ENCODE results near the gene YWHAH. TPM values are rescaled to one million over a fixed set of nuclear protein-coding genes. Genes with fewer than 3 reads are reported as not detected.
A peak's percentile ranks its signal among the peaks of the same experiment; 100 is the strongest.

The YWHAH gene
- total and polyA plus RNA-seq, 9 of the 15 experiments (the other 6 are each of a cell fraction or from before 2014, with no cell fraction given), result 32.0 to 177 (median 114) TPM

DNA sequence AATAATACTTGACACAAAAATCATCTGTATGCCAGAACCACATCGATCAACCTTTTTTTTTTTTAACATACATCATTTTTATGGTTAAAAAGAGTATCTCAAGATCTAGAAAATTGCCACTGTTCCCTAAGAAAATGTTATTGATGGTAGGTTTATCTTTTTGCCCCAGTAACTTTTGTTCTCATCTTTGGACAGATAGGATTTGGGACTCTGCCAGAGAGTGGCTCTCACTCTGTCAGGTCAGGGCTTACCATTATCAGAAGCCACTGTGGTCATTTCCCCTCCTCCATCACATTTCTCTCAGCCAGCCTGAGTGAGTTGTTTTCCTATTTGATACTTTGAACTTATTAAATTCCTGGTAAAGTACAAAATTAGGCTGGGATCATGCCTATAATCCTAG is 47.9 kb upstream of the YWHAH start (continued):
- TF ChIP-seq, protein P1, sequence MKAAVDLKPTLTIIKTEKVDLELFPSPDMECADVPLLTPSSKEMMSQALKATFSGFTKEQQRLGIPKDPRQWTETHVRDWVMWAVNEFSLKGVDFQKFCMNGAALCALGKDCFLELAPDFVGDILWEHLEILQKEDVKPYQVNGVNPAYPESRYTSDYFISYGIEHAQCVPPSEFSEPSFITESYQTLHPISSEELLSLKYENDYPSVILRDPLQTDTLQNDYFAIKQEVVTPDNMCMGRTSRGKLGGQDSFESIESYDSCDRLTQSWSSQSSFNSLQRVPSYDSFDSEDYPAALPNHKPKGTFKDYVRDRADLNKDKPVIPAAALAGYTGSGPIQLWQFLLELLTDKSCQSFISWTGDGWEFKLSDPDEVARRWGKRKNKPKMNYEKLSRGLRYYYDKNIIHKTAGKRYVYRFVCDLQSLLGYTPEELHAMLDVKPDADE (conservative IDR thresholded peaks at IDR 0.05; ENCODE audit: control insufficient read depth, low read depth, low read length), result no peak
- TF ChIP-seq ZZZ3 (IDR thresholded peaks at IDR 0.05) (no peak), KAT2B (IDR thresholded peaks at IDR 0.05; ENCODE audit: low read depth, low read length) (no peak), CXXC5 (CRISPR knock-in tag; IDR thresholded peaks at IDR 0.05) (0 out of 2 replicates have a peak, but pooled peaks have one; percentile 19), PYGO2 (tag; IDR thresholded peaks at IDR 0.05) (no peak), ELF4 (CRISPR knock-in tag; IDR thresholded peaks at IDR 0.05) (no peak), STAT5B (CRISPR knock-in tag; IDR thresholded peaks at IDR 0.05) (no peak), CCAR2 (IDR thresholded peaks at IDR 0.05; ENCODE audit: low read depth, low read length) (no peak), NR3C1 (CRISPR knock-in tag; IDR thresholded peaks at IDR 0.05) (no peak), ZNF586 (CRISPR knock-in tag; conservative IDR thresholded peaks at IDR 0.05) (no peak), RHOXF2B (CRISPR knock-in tag; conservative IDR thresholded peaks at IDR 0.05) (no peak), IRF2 (CRISPR knock-in tag; IDR thresholded peaks at IDR 0.05) (no peak), ZNF778 (CRISPR knock-in tag; IDR thresholded peaks at IDR 0.05) (no peak), GTF2A2 (tag; IDR thresholded peaks at IDR 0.05) (no peak)
- TF ChIP-seq, protein P2, sequence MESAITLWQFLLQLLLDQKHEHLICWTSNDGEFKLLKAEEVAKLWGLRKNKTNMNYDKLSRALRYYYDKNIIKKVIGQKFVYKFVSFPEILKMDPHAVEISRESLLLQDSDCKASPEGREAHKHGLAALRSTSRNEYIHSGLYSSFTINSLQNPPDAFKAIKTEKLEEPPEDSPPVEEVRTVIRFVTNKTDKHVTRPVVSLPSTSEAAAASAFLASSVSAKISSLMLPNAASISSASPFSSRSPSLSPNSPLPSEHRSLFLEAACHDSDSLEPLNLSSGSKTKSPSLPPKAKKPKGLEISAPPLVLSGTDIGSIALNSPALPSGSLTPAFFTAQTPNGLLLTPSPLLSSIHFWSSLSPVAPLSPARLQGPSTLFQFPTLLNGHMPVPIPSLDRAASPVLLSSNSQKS (CRISPR knock-in tag; IDR thresholded peaks at IDR 0.05), result no peak
- TF ChIP-seq, protein P3, sequence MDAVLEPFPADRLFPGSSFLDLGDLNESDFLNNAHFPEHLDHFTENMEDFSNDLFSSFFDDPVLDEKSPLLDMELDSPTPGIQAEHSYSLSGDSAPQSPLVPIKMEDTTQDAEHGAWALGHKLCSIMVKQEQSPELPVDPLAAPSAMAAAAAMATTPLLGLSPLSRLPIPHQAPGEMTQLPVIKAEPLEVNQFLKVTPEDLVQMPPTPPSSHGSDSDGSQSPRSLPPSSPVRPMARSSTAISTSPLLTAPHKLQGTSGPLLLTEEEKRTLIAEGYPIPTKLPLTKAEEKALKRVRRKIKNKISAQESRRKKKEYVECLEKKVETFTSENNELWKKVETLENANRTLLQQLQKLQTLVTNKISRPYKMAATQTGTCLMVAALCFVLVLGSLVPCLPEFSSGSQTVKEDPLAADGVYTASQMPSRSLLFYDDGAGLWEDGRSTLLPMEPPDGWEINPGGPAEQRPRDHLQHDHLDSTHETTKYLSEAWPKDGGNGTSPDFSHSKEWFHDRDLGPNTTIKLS (IDR thresholded peaks at IDR 0.05; ENCODE audit: borderline replicate concordance, low read depth), result no peak
- TF ChIP-seq, protein P4, sequence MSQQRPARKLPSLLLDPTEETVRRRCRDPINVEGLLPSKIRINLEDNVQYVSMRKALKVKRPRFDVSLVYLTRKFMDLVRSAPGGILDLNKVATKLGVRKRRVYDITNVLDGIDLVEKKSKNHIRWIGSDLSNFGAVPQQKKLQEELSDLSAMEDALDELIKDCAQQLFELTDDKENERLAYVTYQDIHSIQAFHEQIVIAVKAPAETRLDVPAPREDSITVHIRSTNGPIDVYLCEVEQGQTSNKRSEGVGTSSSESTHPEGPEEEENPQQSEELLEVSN (IDR thresholded peaks at IDR 0.05; ENCODE audit: borderline replicate concordance in 1 of 2, extremely low read depth in 1 of 2, insufficient read depth in 1 of 2, insufficient read length in 1 of 2, low read depth in 1 of 2, low read length in 1 of 2, poor library complexity in 1 of 2, severe bottlenecking in 1 of 2), result no peak
- TF ChIP-seq, protein P5, sequence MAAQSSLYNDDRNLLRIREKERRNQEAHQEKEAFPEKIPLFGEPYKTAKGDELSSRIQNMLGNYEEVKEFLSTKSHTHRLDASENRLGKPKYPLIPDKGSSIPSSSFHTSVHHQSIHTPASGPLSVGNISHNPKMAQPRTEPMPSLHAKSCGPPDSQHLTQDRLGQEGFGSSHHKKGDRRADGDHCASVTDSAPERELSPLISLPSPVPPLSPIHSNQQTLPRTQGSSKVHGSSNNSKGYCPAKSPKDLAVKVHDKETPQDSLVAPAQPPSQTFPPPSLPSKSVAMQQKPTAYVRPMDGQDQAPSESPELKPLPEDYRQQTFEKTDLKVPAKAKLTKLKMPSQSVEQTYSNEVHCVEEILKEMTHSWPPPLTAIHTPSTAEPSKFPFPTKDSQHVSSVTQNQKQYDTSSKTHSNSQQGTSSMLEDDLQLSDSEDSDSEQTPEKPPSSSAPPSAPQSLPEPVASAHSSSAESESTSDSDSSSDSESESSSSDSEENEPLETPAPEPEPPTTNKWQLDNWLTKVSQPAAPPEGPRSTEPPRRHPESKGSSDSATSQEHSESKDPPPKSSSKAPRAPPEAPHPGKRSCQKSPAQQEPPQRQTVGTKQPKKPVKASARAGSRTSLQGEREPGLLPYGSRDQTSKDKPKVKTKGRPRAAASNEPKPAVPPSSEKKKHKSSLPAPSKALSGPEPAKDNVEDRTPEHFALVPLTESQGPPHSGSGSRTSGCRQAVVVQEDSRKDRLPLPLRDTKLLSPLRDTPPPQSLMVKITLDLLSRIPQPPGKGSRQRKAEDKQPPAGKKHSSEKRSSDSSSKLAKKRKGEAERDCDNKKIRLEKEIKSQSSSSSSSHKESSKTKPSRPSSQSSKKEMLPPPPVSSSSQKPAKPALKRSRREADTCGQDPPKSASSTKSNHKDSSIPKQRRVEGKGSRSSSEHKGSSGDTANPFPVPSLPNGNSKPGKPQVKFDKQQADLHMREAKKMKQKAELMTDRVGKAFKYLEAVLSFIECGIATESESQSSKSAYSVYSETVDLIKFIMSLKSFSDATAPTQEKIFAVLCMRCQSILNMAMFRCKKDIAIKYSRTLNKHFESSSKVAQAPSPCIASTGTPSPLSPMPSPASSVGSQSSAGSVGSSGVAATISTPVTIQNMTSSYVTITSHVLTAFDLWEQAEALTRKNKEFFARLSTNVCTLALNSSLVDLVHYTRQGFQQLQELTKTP (IDR thresholded peaks at IDR 0.05; ENCODE audit: low read depth in 1 of 2, partially characterized antibody in 2 of 2), result peak in 1 of 2 experiments; percentile 35
- TF ChIP-seq, protein P6, sequence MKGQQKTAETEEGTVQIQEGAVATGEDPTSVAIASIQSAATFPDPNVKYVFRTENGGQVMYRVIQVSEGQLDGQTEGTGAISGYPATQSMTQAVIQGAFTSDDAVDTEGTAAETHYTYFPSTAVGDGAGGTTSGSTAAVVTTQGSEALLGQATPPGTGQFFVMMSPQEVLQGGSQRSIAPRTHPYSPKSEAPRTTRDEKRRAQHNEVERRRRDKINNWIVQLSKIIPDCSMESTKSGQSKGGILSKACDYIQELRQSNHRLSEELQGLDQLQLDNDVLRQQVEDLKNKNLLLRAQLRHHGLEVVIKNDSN (CRISPR knock-in tag; IDR thresholded peaks at IDR 0.05), result no peak
